Breast epithelium (tissue), 3 donors: Measurements from ENCODE around the gene PSMA1.

ENCODE experiments used
- POLR2A ChIP-seq: fragments of 450-650 bp; IDR thresholded peaks from one replicate; pipeline ENCODE4 v1.6.1; 2016; ENCODE audit warnings: antibody characterized with exemption, mild to moderate bottlenecking, moderate library complexity
- POLR2AphosphoS5 ChIP-seq, 3 donors: sonication (generic); formaldehyde crosslinking; IDR thresholded peaks; one replicate each; pipeline ENCODE4 v1.6.1; 2017; ENCODE audit warnings: antibody characterized with exemption in 3 of 3

- no peak for TF ChIP-seq POLR2AphosphoS5 (IDR thresholded peaks at IDR 0.05)
- TF ChIP-seq POLR2A, result no peak
Measured at GRCh38 chr11:14522801-14523200, 2.6 kb upstream of the PSMA1 start.
